22Rv1 (cell line): Measurements from ENCODE around the gene SEC16A.

Experiments used
- ZFX ChIP-seq: fragments of 450-650 bp; IDR thresholded peaks from 2 replicates; pipeline ENCODE4 v1.6.1; 2017; ENCODE audit warnings: antibody characterized with exemption, borderline replicate concordance
- TF ChIP-seq, protein P1 (sequence below): fragments of 450-650 bp; IDR thresholded peaks from 2 replicates; pipeline ENCODE4 v1.5.1; 2017; ENCODE audit warnings: mild to moderate bottlenecking

DNA sequence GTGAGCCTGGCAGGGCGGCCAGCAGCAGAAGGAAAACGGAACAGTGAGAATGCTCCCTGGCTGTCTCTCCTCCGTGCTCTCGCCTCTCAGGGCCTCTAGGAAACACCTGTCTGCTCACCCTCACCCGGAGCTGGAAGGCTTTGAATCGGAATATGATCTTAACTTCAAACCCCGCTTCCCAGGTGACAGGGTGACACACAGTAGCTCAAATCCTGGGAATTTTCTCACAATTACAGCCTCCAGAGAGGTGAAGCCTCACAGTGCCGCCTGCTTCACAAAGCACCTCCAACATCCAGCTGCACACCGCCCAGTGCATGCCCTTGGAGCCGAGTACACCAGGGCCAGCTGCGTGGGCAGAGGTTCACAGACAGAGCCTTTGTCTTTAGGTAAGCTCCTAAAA lies 12.5 kb downstream of the SEC16A start:
- TF ChIP-seq, protein P1, sequence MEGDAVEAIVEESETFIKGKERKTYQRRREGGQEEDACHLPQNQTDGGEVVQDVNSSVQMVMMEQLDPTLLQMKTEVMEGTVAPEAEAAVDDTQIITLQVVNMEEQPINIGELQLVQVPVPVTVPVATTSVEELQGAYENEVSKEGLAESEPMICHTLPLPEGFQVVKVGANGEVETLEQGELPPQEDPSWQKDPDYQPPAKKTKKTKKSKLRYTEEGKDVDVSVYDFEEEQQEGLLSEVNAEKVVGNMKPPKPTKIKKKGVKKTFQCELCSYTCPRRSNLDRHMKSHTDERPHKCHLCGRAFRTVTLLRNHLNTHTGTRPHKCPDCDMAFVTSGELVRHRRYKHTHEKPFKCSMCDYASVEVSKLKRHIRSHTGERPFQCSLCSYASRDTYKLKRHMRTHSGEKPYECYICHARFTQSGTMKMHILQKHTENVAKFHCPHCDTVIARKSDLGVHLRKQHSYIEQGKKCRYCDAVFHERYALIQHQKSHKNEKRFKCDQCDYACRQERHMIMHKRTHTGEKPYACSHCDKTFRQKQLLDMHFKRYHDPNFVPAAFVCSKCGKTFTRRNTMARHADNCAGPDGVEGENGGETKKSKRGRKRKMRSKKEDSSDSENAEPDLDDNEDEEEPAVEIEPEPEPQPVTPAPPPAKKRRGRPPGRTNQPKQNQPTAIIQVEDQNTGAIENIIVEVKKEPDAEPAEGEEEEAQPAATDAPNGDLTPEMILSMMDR = no peak
- TF ChIP-seq ZFX = no peak
